HK-2 (cell line): ENCODE data around the gene MMP10.

Experiments
- DNase-seq: peaks from one replicate; pipeline ENCODE4 v3.0.0-alpha.2; 2018; ENCODE audit not compliant: unreplicated experiment

The MMP10 gene

GRCh38 chr11:102727890-102728289 is 52.5 kb downstream of the MMP10 start:
- DNase-seq, result no peak

GRCh38 chr11:102724904-102725500 is 55.4 kb downstream of the MMP10 start, which contains the start of gene MMP8:
Gene MMP8, minus strand, starts transcription at chr11:102724954. Its CDS starts 99 bp downstream, at chr11:102724855.
- no peak for DNase-seq

GRCh38 chr11:102722821-102723220 is 57.6 kb downstream of the MMP10 start:
- DNase-seq, result no peak
